ENCODE data around the gene COL27A1.

DNA sequence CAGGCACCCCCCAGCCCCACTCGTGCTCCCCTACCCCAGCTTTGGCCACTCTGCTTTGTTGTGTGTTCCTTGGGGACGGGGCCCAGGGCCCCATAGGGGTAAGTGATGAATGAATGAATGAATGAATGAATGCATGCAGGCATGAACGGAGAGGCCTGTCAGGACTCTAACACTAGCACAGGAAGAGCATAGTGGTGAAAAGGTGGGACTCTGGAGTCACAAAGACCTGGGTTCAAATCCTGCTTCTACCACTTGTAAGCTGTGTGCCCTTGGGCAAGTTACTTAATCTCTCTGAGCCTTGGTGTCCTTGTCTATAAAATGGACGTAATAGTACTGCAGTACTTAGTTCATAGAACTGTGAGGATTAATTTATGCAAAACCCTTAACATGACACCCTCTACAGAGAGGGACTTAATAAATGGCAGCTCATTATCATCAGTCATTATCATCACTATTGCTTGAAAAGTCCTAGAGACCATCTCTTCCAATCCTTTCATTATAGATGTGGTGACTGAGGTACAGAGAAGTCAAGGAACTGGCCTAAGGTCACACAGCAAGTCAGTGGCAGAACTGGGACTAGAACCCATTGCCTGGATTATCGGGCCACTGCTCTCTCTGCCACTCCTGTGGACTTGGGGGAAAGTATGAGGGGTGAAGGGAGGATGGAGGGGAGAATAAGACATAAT, 187.6 kb downstream of the COL27A1 start:
- no peak for TF ChIP-seq EZH2 (IDR thresholded peaks at IDR 0.05; ENCODE audit: borderline replicate concordance, insufficient read depth, low read depth, low read length, poor library complexity, severe bottlenecking)
- TF ChIP-seq, protein P1, sequence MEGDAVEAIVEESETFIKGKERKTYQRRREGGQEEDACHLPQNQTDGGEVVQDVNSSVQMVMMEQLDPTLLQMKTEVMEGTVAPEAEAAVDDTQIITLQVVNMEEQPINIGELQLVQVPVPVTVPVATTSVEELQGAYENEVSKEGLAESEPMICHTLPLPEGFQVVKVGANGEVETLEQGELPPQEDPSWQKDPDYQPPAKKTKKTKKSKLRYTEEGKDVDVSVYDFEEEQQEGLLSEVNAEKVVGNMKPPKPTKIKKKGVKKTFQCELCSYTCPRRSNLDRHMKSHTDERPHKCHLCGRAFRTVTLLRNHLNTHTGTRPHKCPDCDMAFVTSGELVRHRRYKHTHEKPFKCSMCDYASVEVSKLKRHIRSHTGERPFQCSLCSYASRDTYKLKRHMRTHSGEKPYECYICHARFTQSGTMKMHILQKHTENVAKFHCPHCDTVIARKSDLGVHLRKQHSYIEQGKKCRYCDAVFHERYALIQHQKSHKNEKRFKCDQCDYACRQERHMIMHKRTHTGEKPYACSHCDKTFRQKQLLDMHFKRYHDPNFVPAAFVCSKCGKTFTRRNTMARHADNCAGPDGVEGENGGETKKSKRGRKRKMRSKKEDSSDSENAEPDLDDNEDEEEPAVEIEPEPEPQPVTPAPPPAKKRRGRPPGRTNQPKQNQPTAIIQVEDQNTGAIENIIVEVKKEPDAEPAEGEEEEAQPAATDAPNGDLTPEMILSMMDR (IDR thresholded peaks at IDR 0.05) = no peak
